Chondrocyte (in vitro differentiated cells): ENCODE results near the gene ACOT13. TPM values are rescaled to one million over a fixed set of nuclear protein-coding genes. Genes with fewer than 3 reads are reported as not detected.

ENCODE experiments used
- DNase-seq: peaks from one replicate; pipeline ENCODE4 v3.0.0; 2021; ENCODE audit warnings: mixed read lengths, low spot score
- H3K27ac Mint-ChIP-seq: one replicate; pipeline ENCODE4 v1.8.0; 2021; ENCODE audit warnings: mild to moderate bottlenecking, moderate library complexity, mixed read lengths; ENCODE audit not compliant: unreplicated experiment
- H3K27me3 Mint-ChIP-seq: 2 replicates; pipeline ENCODE4 v1.8.0; 2021; ENCODE audit warnings: low read depth, mixed read lengths
- H3K36me3 Mint-ChIP-seq: 2 replicates; pipeline ENCODE4 v1.8.0; 2021; ENCODE audit warnings: low read depth, mixed read lengths
- H3K4me1 Mint-ChIP-seq: 2 replicates; pipeline ENCODE4 v1.8.0; 2021; ENCODE audit warnings: low read depth, mild to moderate bottlenecking, mixed read lengths
- H3K4me3 Mint-ChIP-seq: one replicate; pipeline ENCODE4 v1.8.0; 2021; ENCODE audit warnings: mild to moderate bottlenecking, moderate library complexity, mixed read lengths; ENCODE audit not compliant: unreplicated experiment
- H3K9me3 Mint-ChIP-seq: 2 replicates; pipeline ENCODE4 v1.8.0; 2021; ENCODE audit warnings: low read depth, mixed read lengths
- CTCF ChIP-seq: fragments of 200-600 bp; sonication (generic); IDR thresholded peaks from 2 replicates; pipeline ENCODE4 v1.5.0; 2021; ENCODE audit warnings: antibody characterized with exemption, mild to moderate bottlenecking, moderate library complexity
- long read RNA-seq: library from polyadenylated mRNA; stranded (forward); transcript quantifications from one replicate; pipeline ENCODE4 v2.0.0, GENCODE V29; 2021
- total RNA-seq: library from RNA; stranded (reverse); gene quantifications from 3 replicates; pipeline ENCODE4 v1.2.1, GENCODE V29; 2021

The ACOT13 gene
- total RNA-seq = 28.4 to 33.1 TPM (median 30.4 TPM) in 3 replicates
- long read RNA-seq, full-length matches to known transcripts = 33 of 120 reads
- long read RNA-seq, partial matches to known transcripts = 87 of 120 reads
- long read RNA-seq, other reads (novel, unspliced or antisense) = 0 of 120 reads

- DNase-seq = peak; percentile 98
- Mint-ChIP-seq H3K27ac (peak within 1 kb of the TSS; percentile 96), H3K36me3 (peaks cover 11% of the 10 kb centered on the region), H3K4me1 (peaks cover 32% of the 10 kb centered on the region), H3K27me3 (no peaks in the 10 kb centered on the region), H3K4me3 (peak within 1 kb of the TSS; percentile 94), H3K9me3 (peaks cover 10% of the 10 kb centered on the region)
- TF ChIP-seq CTCF = peak; percentile 75
These were observed at the start of gene ACOT13, which contains the start of gene TDP2 for GRCh38 chr6:24666641-24667377. Gene ACOT13, plus strand, starts transcription at chr6:24667077. Its CDS starts 187 bp downstream, at chr6:24667264. Gene TDP2, minus strand, starts transcription at chr6:24666899. Its CDS starts 37 bp downstream, at chr6:24666862.

GRCh38 chr6:24619661-24620060 is 47.2 kb upstream of the ACOT13 start:
- Mint-ChIP-seq H3K36me3 (no peaks in the 10 kb centered on the region), H3K27me3 (peaks cover 3% of the 10 kb centered on the region)
- no peak for TF ChIP-seq CTCF

GRCh38 chr6:24620637-24621036 is 46.2 kb upstream of the ACOT13 start:
- no peak overlapping the region for H3K27ac Mint-ChIP-seq
- no peak overlapping the region for H3K4me3 Mint-ChIP-seq
- H3K4me1 Mint-ChIP-seq = no peaks in the 10 kb centered on the region

More at GRCh38 chr6:24619661-24620060, 47.2 kb upstream of the ACOT13 start:
- H3K4me1 Mint-ChIP-seq = no peaks in the 10 kb centered on the region
- DNase-seq = no peak
- no peaks in the 10 kb centered on the region for H3K9me3 Mint-ChIP-seq
- H3K4me3 Mint-ChIP-seq = no peak overlapping the region
- H3K27ac Mint-ChIP-seq = no peak overlapping the region

GRCh38 chr6:24621626-24622289 is 45.1 kb upstream of the ACOT13 start:
- Mint-ChIP-seq H3K27ac (no peak overlapping the region), H3K36me3 (no peaks in the 10 kb centered on the region), H3K4me1 (no peaks in the 10 kb centered on the region)

More at GRCh38 chr6:24620637-24621036, 46.2 kb upstream of the ACOT13 start:
- Mint-ChIP-seq H3K27me3 (peaks cover 2% of the 10 kb centered on the region), H3K9me3 (no peaks in the 10 kb centered on the region), H3K36me3 (no peaks in the 10 kb centered on the region)
- no peak for TF ChIP-seq CTCF
- DNase-seq = no peak

More at GRCh38 chr6:24621626-24622289, 45.1 kb upstream of the ACOT13 start:
- no peak for TF ChIP-seq CTCF
- DNase-seq = no peak
- no peaks in the 10 kb centered on the region for H3K9me3 Mint-ChIP-seq
- H3K27me3 Mint-ChIP-seq = peaks cover 4% of the 10 kb centered on the region
- no peak overlapping the region for H3K4me3 Mint-ChIP-seq
